Measurements from ENCODE around the gene SLC6A12. TPM values are rescaled to one million over a fixed set of nuclear protein-coding genes. Genes with fewer than 3 reads are reported as not detected.

SLC6A12 gene
- total RNA-seq, 1 experiment from 2014 or later = 0.17 TPM

GRCh38 chr12:209246-209645 is 4.7 kb downstream of the SLC6A12 start:
- Histone ChIP-seq H4K5ac (ENCODE audit: insufficient read length, low read depth, low read length) (no peak overlapping the region), H2BK120ac (ENCODE audit: low read depth, low read length, poor library complexity, severe bottlenecking) (no peak overlapping the region), H3K27me3 (ENCODE audit: insufficient read depth, low read length) (peaks cover 6% of the 10 kb centered on the region; the same call in 1 of the 2 replicates), H2BK5ac (ENCODE audit: insufficient read length, low read length) (no peak overlapping the region), H3K79me2 (ENCODE audit: insufficient read depth, low read length) (no peaks in the 10 kb centered on the region), H2BK12ac (ENCODE audit: insufficient read length, low read depth, low read length) (no peak overlapping the region), H3T11ph (ENCODE audit: low read length) (no peak overlapping the region), H2AK5ac (ENCODE audit: insufficient read length, low read length) (no peak overlapping the region), H3K4me1 (ENCODE audit: insufficient read depth, low read length) (0 out of 2 replicates have a peak, but pooled peaks cover 4% of the 10 kb centered on the region), H3K23me2 (ENCODE audit: insufficient read length, low read depth, low read length, poor library complexity, severe bottlenecking) (peaks cover under 1% of the 10 kb centered on the region), H4K8ac (replicated peaks; ENCODE audit: insufficient read length, low read depth, low read length) (no peak overlapping the region), H3K9me3 (ENCODE audit: control insufficient read depth, low read depth, low read length) (no peaks in the 10 kb centered on the region), H2BK20ac (ENCODE audit: low read depth, low read length, poor library complexity, severe bottlenecking) (no peak overlapping the region), H2BK15ac (ENCODE audit: low read depth, low read length) (no peak overlapping the region), H3K4ac (ENCODE audit: low read depth, low read length) (no peak overlapping the region), H3K18ac (ENCODE audit: insufficient read length, low read depth, low read length) (no peak overlapping the region), H3K27ac (ENCODE audit: insufficient read length, low read depth, low read length) (no peak overlapping the region), H3K79me1 (ENCODE audit: insufficient read depth, low read depth, low read length, poor library complexity, severe bottlenecking) (no peaks in the 10 kb centered on the region), H3K56ac (ENCODE audit: insufficient read length, low read depth, low read length) (no peak overlapping the region), H3K9ac (ENCODE audit: extremely low read depth, insufficient read length, low read length) (no peak overlapping the region), H3K23ac (ENCODE audit: insufficient read length, low read depth, low read length) (no peak overlapping the region), H2AFZ (ENCODE audit: low read length) (no peak overlapping the region), H3K4me2 (ENCODE audit: insufficient read depth, insufficient read length, low read length) (no peak overlapping the region), H3K14ac (ENCODE audit: insufficient read depth, low read length) (no peak overlapping the region), H4K20me1 (ENCODE audit: control insufficient read depth, insufficient read depth, insufficient read length) (no peaks in the 10 kb centered on the region), H4K91ac (ENCODE audit: insufficient read length, low read depth, low read length) (no peak overlapping the region)
- H3K4me1 Mint-ChIP-seq = peaks cover 31 to 39% of the 10 kb centered on the region in 2 experiments
- TF ChIP-seq CTCF (conservative IDR thresholded peaks at IDR 0.05) = no peak
- no CpG with 5 or more reads among the region's 15 CpGs for WGBS (ENCODE audit: extremely low coverage, insufficient read length, low lambda C conversion rate)
- no peak overlapping the region for H3K4me3 Mint-ChIP-seq
- H3K27me3 Mint-ChIP-seq (ENCODE audit: low read depth) = peaks cover 99% of the 10 kb centered on the region
- no peaks in the 10 kb centered on the region; a peak in 2 of 5 replicates for H3K9me3 Mint-ChIP-seq
- H3K36me3 Mint-ChIP-seq (ENCODE audit: insufficient read depth in 1 of 3, low read depth in 3 of 3) = no peaks in the 10 kb centered on the region
- no peak for DNase-seq
- no peak overlapping the region for H3K27ac Mint-ChIP-seq
